H1 (cell line): Measurements from ENCODE around the gene TSC22D4. TPM values are rescaled to one million over a fixed set of nuclear protein-coding genes. Genes with fewer than 3 reads are reported as not detected.

ENCODE experiments used
- CTCF ChIA-PET: fragments of 300-600 bp; sonication (Branson Sonifier 250); formaldehyde crosslinking; loops from one replicate; lab custom pipeline; 2021; ENCODE audit not compliant: partially characterized antibody; lab: Charles Lee
- POLR2A ChIA-PET: fragments of 300-600 bp; sonication (Branson Sonifier 250); formaldehyde crosslinking; loops from one replicate; lab custom pipeline; 2021; ENCODE audit warnings: inconsistent platforms; ENCODE audit not compliant: partially characterized antibody; lab: Charles Lee
- DNase-seq, 2 experiments: peaks; one replicate each; pipeline versions ENCODE4 v3.0.0 to v3.0.0-alpha.2; 2010 to 2022; ENCODE audit warnings: low spot score in 2 of 2, low read depth in 1 of 2, mixed read lengths in 1 of 2
- FAIRE-seq: peaks from 2 replicates; lab custom pipeline; 2011; peaks lifted over from hg19 to GRCh38; lab: Jason Lieb, UNC
- H2AFZ ChIP-seq: 2 replicates; pipeline ENCODE4 v1.8.1; 2012; ENCODE audit warnings: low read length, inconsistent platforms
- H2AK5ac ChIP-seq: 2 replicates; pipeline ENCODE4 v1.6.1; 2013; ENCODE audit warnings: low read depth, low read length
- H2BK120ac ChIP-seq: replicated peaks from 2 replicates; pipeline ENCODE3; 2013; ENCODE audit warnings: low read depth, low read length, inconsistent platforms
- H2BK12ac ChIP-seq: 2 replicates; pipeline ENCODE4 v1.6.1; 2013; ENCODE audit warnings: low read depth, low read length
- H2BK15ac ChIP-seq: 2 replicates; pipeline ENCODE4 v1.6.1; 2013; ENCODE audit warnings: low read length
- H2BK20ac ChIP-seq: 2 replicates; pipeline ENCODE4 v1.6.1; 2013; ENCODE audit warnings: low read length
- H2BK5ac ChIP-seq: 2 replicates; pipeline ENCODE4 v1.6.1; 2013; ENCODE audit warnings: low read depth, low read length
- H3K14ac ChIP-seq: 2 replicates; pipeline ENCODE4 v1.6.1; 2013; ENCODE audit warnings: inconsistent platforms; ENCODE audit not compliant: insufficient read length
- H3K18ac ChIP-seq: 2 replicates; pipeline ENCODE4 v1.6.1; 2013; ENCODE audit warnings: low read length; ENCODE audit errors: extremely low read depth
- H3K23ac ChIP-seq: 2 replicates; pipeline ENCODE4 v1.6.1; 2013; ENCODE audit warnings: inconsistent platforms; ENCODE audit not compliant: insufficient read length
- H3K23me2 ChIP-seq: 2 replicates; pipeline ENCODE4 v1.6.1; 2013; ENCODE audit warnings: low read depth, low read length
- H3K27ac ChIP-seq: 2 replicates; pipeline ENCODE4 v1.6.1; 2011; ENCODE audit warnings: low read depth, low read length, inconsistent platforms
- H3K27me3 ChIP-seq, 4 experiments: replicated peaks in 1 of 4; 1 replicate in 1 of 4; 2 replicates in 3 of 4; pipeline versions ENCODE4 v1.6.1 to v1.8.1; 2011 to 2013; ENCODE audit warnings: low read length in 3 of 4, mild to moderate bottlenecking in 3 of 4, inconsistent platforms in 2 of 4, mixed read lengths in 2 of 4, moderate library complexity in 1 of 4; ENCODE audit not compliant: control insufficient read depth in 3 of 4, insufficient read depth in 3 of 4; ENCODE audit errors: extremely low read depth in 1 of 4
- H3K36me3 ChIP-seq, 4 experiments: 2 replicates each; pipeline versions ENCODE4 v1.6.1 to v1.8.1; 2011 to 2013; ENCODE audit warnings: mild to moderate bottlenecking in 4 of 4, low read length in 3 of 4, moderate library complexity in 2 of 4, control low read depth in 1 of 4, inconsistent platforms in 1 of 4; ENCODE audit not compliant: insufficient read depth in 4 of 4, control insufficient read depth in 2 of 4
- H3K4ac ChIP-seq: replicated peaks from 2 replicates; pipeline ENCODE3; 2013; ENCODE audit warnings: low read length, low read depth, mixed read lengths, inconsistent platforms; ENCODE audit not compliant: insufficient read length
- H3K4me1 ChIP-seq, 4 experiments: replicated peaks in 1 of 4; 1 replicate in 1 of 4; 2 replicates in 3 of 4; pipeline versions ENCODE4 v1.6.1 to v1.8.1; 2011 to 2013; ENCODE audit warnings: low read length in 3 of 4, inconsistent platforms in 2 of 4, mixed read lengths in 1 of 4; ENCODE audit not compliant: insufficient read depth in 4 of 4, control insufficient read depth in 3 of 4
- H3K4me2 ChIP-seq, 2 experiments: 2 replicates each; pipeline versions ENCODE4 v1.6.1 to v1.8.1; 2011 to 2013; ENCODE audit warnings: low read depth in 2 of 2, low read length in 2 of 2, control low read depth in 1 of 2, inconsistent platforms in 1 of 2, mild to moderate bottlenecking in 1 of 2; ENCODE audit not compliant: insufficient read depth in 1 of 2
- H3K4me3 ChIP-seq, 4 experiments: fragments of 200-600, 300-600 bp in 1 of 4; sonication (generic), shearing (Covaris generic), sonication (Bioruptor Twin) in 1 of 4; 2 replicates each; pipeline versions ENCODE4 v1.5.1 to v1.8.1; 2011 to 2016; ENCODE audit warnings: low read length in 4 of 4, low read depth in 3 of 4, control low read depth in 2 of 4, inconsistent platforms in 2 of 4, mild to moderate bottlenecking in 2 of 4, mixed read lengths in 1 of 4, moderate library complexity in 1 of 4; ENCODE audit not compliant: insufficient read depth in 2 of 4; ENCODE audit errors: extremely low read depth in 1 of 4
- H3K56ac ChIP-seq: replicated peaks from 2 replicates; pipeline ENCODE3; 2013; ENCODE audit warnings: low read depth, mild to moderate bottlenecking, mixed read lengths, low read length, inconsistent platforms; ENCODE audit not compliant: insufficient read length
- H3K79me1 ChIP-seq: 2 replicates; pipeline ENCODE4 v1.6.1; 2013; ENCODE audit warnings: low read depth, low read length, control low read depth
- H3K79me2 ChIP-seq, 2 experiments: 2 replicates each; pipeline versions ENCODE4 v1.6.1 to v1.8.1; 2012 to 2013; ENCODE audit warnings: low read length in 2 of 2, mild to moderate bottlenecking in 2 of 2, inconsistent platforms in 1 of 2; ENCODE audit not compliant: insufficient read depth in 2 of 2, control insufficient read depth in 1 of 2
- H3K9ac ChIP-seq, 4 experiments: replicated peaks in 1 of 4; 1 replicate in 1 of 4; 2 replicates in 3 of 4; pipeline versions ENCODE4 v1.6.1 to v1.8.1; 2011 to 2013; ENCODE audit warnings: low read depth in 3 of 4, low read length in 3 of 4, control low read depth in 2 of 4, mild to moderate bottlenecking in 2 of 4, moderate library complexity in 2 of 4, inconsistent platforms in 1 of 4; ENCODE audit errors: extremely low read depth in 1 of 4
- H3K9me3 ChIP-seq, 2 experiments: 2 replicates each; pipeline versions ENCODE4 v1.6.1 to v1.8.1; 2012 to 2013; ENCODE audit warnings: mild to moderate bottlenecking in 2 of 2, moderate library complexity in 2 of 2, control low read depth in 1 of 2, inconsistent platforms in 1 of 2, low read depth in 1 of 2, low read length in 1 of 2, mixed read lengths in 1 of 2; ENCODE audit not compliant: insufficient read depth in 2 of 2
- H4K20me1 ChIP-seq, 2 experiments: replicated peaks in 1 of 2; 2 replicates each; pipeline versions ENCODE3 to v1.8.1; 2011 to 2013; ENCODE audit warnings: inconsistent platforms in 2 of 2, low read length in 2 of 2, mild to moderate bottlenecking in 1 of 2; ENCODE audit not compliant: insufficient read depth in 2 of 2, control insufficient read depth in 1 of 2
- H4K5ac ChIP-seq: 2 replicates; pipeline ENCODE4 v1.6.1; 2013; ENCODE audit warnings: low read length, low read depth, mixed read lengths, inconsistent platforms; ENCODE audit not compliant: insufficient read length
- H4K8ac ChIP-seq: 2 replicates; pipeline ENCODE4 v1.8.0; 2013; ENCODE audit warnings: mild to moderate bottlenecking, moderate library complexity, low read length, inconsistent platforms; ENCODE audit not compliant: insufficient read depth; ENCODE audit errors: extremely low read depth
- H4K91ac ChIP-seq: replicated peaks from 2 replicates; pipeline ENCODE3; 2013; ENCODE audit warnings: low read length, mixed read lengths, inconsistent platforms; ENCODE audit not compliant: insufficient read length
- CTBP2 ChIP-seq: IDR thresholded peaks from 2 replicates; pipeline ENCODE4 v1.7.0; 2011; ENCODE audit warnings: borderline replicate concordance, mild to moderate bottlenecking, moderate library complexity, mixed read lengths, low read length; ENCODE audit not compliant: insufficient read depth, insufficient read length
- MAFK ChIP-seq: IDR thresholded peaks from 2 replicates; pipeline ENCODE4 v1.6.1; 2012; ENCODE audit warnings: low read depth, mild to moderate bottlenecking, improper control_type of control experiment, low read length
- NANOG ChIP-seq: IDR thresholded peaks from 2 replicates; pipeline ENCODE4 v1.6.1; 2011; ENCODE audit warnings: low read length, low read depth, mild to moderate bottlenecking, inconsistent platforms; ENCODE audit not compliant: insufficient read depth, poor library complexity, severe bottlenecking
- POLR2AphosphoS5 ChIP-seq: IDR thresholded peaks from 2 replicates; pipeline ENCODE4 v1.6.1; 2011; ENCODE audit warnings: low read depth, low read length
- RFX5 ChIP-seq: IDR thresholded peaks from 2 replicates; pipeline ENCODE4 v1.6.1; 2011; ENCODE audit warnings: low read depth, low read length, improper control_type of control experiment, borderline replicate concordance
- SP2 ChIP-seq: IDR thresholded peaks from 2 replicates; pipeline ENCODE4 v1.6.1; 2012; ENCODE audit warnings: mild to moderate bottlenecking, low read length, inconsistent platforms
- TEAD4 ChIP-seq: IDR thresholded peaks from 2 replicates; pipeline ENCODE4 v1.6.1; 2012; ENCODE audit warnings: low read depth, low read length, inconsistent platforms, mixed read lengths
- WGBS, 2 experiments: shearing (Covaris generic) in 1 of 2; methylation state at CpG; one replicate each; pipeline versions ENCODE4 v1.1.6 to v1.1.7; 2013 to 2015; ENCODE audit warnings: low lambda C conversion rate in 2 of 2, mixed read lengths in 2 of 2, inconsistent platforms in 1 of 2, low coverage in 1 of 2, missing lambda C conversion rate in 1 of 2; ENCODE audit not compliant: insufficient replicate concordance in 2 of 2, insufficient coverage in 1 of 2, insufficient read length in 1 of 2; ENCODE audit errors: extremely low coverage in 1 of 2, missing lambda C conversion rate in 1 of 2; 5-methylcytosine and 5-hydroxymethylcytosine counted together
- polyA plus RNA-seq, 7 experiments: library from polyadenylated mRNA; depleted of rRNA in 3 of 7; stranded (reverse) in 5 of 7; unstranded in 2 of 7; fragments of >200 nt in 5 of 7; fragments of 200-250 nt in 2 of 7; gene quantifications; 1 replicate in 5 of 7; 2 replicates in 1 of 7; 4 replicates in 1 of 7; pipeline versions ENCODE4 v1.2.1 to v1.2.3, GENCODE V29; 2011 to 2013; ENCODE audit warnings: missing spikeins in 2 of 7, mixed read lengths in 2 of 7
- total RNA-seq: library from RNA; stranded (reverse); fragmentation: NEBNext Ultra II Directional; extraction: Animal tissue kit (Norgen Biotek cat#: 25700); gene quantifications from 2 replicates; pipeline ENCODE4 v1.2.1, GENCODE V29; 2021

TSC22D4 gene
- total and polyA plus RNA-seq, 2 of the 8 experiments (the other 6 are each of a cell fraction or from before 2014, with no cell fraction given) = 13.2 to 20.3 TPM

DNA sequence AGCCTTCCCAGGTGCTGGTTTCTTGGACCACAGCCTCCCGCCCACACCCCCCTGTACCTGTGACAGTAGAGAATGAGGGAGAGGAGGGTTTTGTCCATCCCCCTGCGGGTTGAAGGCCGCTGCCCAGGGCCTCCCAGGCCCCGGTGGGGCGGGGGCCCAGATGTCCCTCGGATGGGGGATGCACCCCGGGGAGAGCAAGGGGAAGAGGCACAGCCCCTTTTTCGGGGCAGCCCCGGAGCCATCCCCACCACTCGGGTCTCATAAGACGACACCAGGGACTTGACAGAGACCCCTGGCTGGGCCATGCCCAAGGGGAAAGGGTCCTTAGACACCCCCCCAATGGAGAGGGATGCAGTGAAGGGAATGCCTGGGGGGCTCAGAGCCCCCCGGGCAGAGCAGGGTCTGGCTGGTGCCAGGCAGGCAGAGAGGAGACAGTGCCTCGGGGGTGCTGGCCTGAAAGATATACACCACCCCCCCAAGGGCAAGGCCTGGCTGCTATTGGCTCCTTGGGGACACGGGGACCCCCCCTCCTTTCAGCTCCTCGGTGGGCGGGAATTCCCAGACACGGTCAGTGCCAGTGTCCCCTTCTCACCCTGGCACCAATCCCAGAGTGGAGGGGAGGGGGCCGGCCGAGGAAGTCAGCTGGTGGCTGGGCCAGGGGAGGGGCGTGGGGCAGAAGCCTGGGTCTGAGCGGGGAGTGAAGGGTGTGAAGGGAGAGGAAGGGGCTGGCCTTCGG, 11.2 kb downstream of the TSC22D4 start:
- Histone ChIP-seq H3K23ac (no peak overlapping the region), H2AK5ac (no peak overlapping the region), H4K5ac (no peak overlapping the region), H3K56ac (no peak overlapping the region), H3K79me1 (no peaks in the 10 kb centered on the region), H3K79me2 (no peaks in the 10 kb centered on the region), H3K4me3 (no peak overlapping the region), H3K4me2 (no peak overlapping the region), H2BK120ac (no peak overlapping the region), H3K14ac (no peak overlapping the region), H4K8ac (no peak overlapping the region), H3K9me3 (no peaks in the 10 kb centered on the region), H3K36me3 (no peaks in the 10 kb centered on the region), H2BK20ac (no peak overlapping the region), H3K4me1 (peaks cover 0 to 8% (median 3%) of the 10 kb centered on the region in 4 experiments; a peak in 6 of 7 replicates), H3K9ac (no peak overlapping the region), H2BK5ac (no peak overlapping the region), H3K27ac (no peak overlapping the region)
- ChIA-PET POLR2A (interaction anchor here (0.9 kb wide), 1 partner anchor 34 kb away, joined by 3 read pairs; no protein-coding TSS in a partner anchor), CTCF (interaction anchor here (0.6 to 12.4 kb wide), 15 partner anchors 11 to 126 kb away, joined by 3 to 152 read pairs (median 6); partner anchors contain the start of genes NYAP1 and TSC22D4)
- FAIRE-seq = no peak
- TF ChIP-seq CTBP2 (no peak), RFX5 (no peak), POLR2AphosphoS5 (no peak), SP2 (no peak), TEAD4 (no peak), MAFK (no peak), NANOG (no peak)
- TF ChIP-seq, all 59 proteins: peak for 0
- WGBS, 2 experiments = 93% methylated on average over 14 of the region's 22 CpGs; no CpG with 5 or more reads in 1 of the 2 experiments
- no peak overlapping the region for H4K91ac ChIP-seq
- H3K27me3 ChIP-seq = no peaks in the 10 kb centered on the region
- no peak overlapping the region for H2AFZ ChIP-seq
- DNase-seq = no peak
- no peaks in the 10 kb centered on the region for H4K20me1 ChIP-seq
- H2BK12ac ChIP-seq = no peak overlapping the region
- no peak overlapping the region for H3K4ac ChIP-seq
- no peaks in the 10 kb centered on the region for H3K23me2 ChIP-seq
- no peak overlapping the region for H3K18ac ChIP-seq
- H2BK15ac ChIP-seq = no peak overlapping the region
